Measurements from ENCODE around the gene BSPRY.
A peak's percentile ranks its signal among the peaks of the same experiment; 100 is the strongest.
"Not testable (repeated sequence)": the region's sequence is repeated elsewhere in the genome, so short reads cannot be mapped to it uniquely, and the experiment has no call there.

The BSPRY gene

GRCh38 chr9:113373256-113373655 lies 23.9 kb downstream of the BSPRY start:
- no peak for TF ChIP-seq CTCF (IDR thresholded peaks at IDR 0.05; ENCODE audit: low read depth, low read length)
- in situ Hi-C loops (cut with HindIII; ENCODE audit: low sequenced_read_pairs): no loop called here
- H3K4me3 ChIP-seq (ENCODE audit: low read depth, low read length): no peak overlapping the region
- no peak for DNase-seq (ENCODE audit: low read depth, low spot score)

GRCh38 chr9:113373676-113374392 lies 24.5 kb downstream of the BSPRY start:
- no peak overlapping the region for H3K4me3 ChIP-seq (ENCODE audit: low read depth, low read length)
- in situ Hi-C loops (cut with HindIII; ENCODE audit: low sequenced_read_pairs): no loop called here
- DNase-seq (ENCODE audit: low read depth, low spot score): no peak
- TF ChIP-seq CTCF (IDR thresholded peaks at IDR 0.05; ENCODE audit: low read depth, low read length): no peak

- no peak for TF ChIP-seq CTCF (IDR thresholded peaks at IDR 0.05; ENCODE audit: low read depth, low read length)
- H3K4me3 ChIP-seq (ENCODE audit: low read depth, low read length): no peak overlapping the region
- DNase-seq (ENCODE audit: low read depth, low spot score): no peak
- in situ Hi-C loops (cut with HindIII; ENCODE audit: low sequenced_read_pairs): no loop called here
These were observed 26.0 kb downstream of the BSPRY start for GRCh38 chr9:113375057-113376023.

GRCh38 chr9:113376634-113377567 lies 27.6 kb downstream of the BSPRY start, which contains the start of gene HDHD3:
Gene HDHD3, minus strand, starts transcription at chr9:113376986. Its CDS starts 2,632 bp downstream, at chr9:113374354.
- peak within 1 kb of the TSS; percentile 69 for H3K4me3 ChIP-seq (ENCODE audit: low read depth, low read length)
- DNase-seq (ENCODE audit: low read depth, low spot score): peak; percentile 73
- in situ Hi-C loops (cut with HindIII; ENCODE audit: low sequenced_read_pairs): no loop called here
- TF ChIP-seq CTCF (IDR thresholded peaks at IDR 0.05; ENCODE audit: low read depth, low read length): no peak

- DNase-seq (ENCODE audit: low read depth, low spot score); H3K4me3 ChIP-seq (ENCODE audit: low read depth, low read length); in situ Hi-C loops (cut with HindIII; ENCODE audit: low sequenced_read_pairs): not testable (repeated sequence)
These were observed 29.9 kb downstream of the BSPRY start for GRCh38 chr9:113379094-113379828.

GRCh38 chr9:113379829-113380210 lies 30.5 kb downstream of the BSPRY start:
- H3K4me3 ChIP-seq (ENCODE audit: low read depth, low read length); in situ Hi-C loops (cut with HindIII; ENCODE audit: low sequenced_read_pairs); DNase-seq (ENCODE audit: low read depth, low spot score): not testable (repeated sequence)

Data from astrocyte of the spinal cord (primary cell).